Chondrocyte (in vitro differentiated cells): Measurements from ENCODE around the gene KRT13. TPM values are rescaled to one million over a fixed set of nuclear protein-coding genes. Genes with fewer than 3 reads are reported as not detected.
"Not testable (repeated sequence)": the region's sequence is repeated elsewhere in the genome, so short reads cannot be mapped to it uniquely, and the experiment has no call there.

Experiments
- DNase-seq: peaks from one replicate; pipeline ENCODE4 v3.0.0; 2021; ENCODE audit warnings: mixed read lengths, low spot score
- H3K27ac Mint-ChIP-seq: one replicate; pipeline ENCODE4 v1.8.0; 2021; ENCODE audit warnings: mild to moderate bottlenecking, moderate library complexity, mixed read lengths; ENCODE audit not compliant: unreplicated experiment
- H3K27me3 Mint-ChIP-seq: 2 replicates; pipeline ENCODE4 v1.8.0; 2021; ENCODE audit warnings: low read depth, mixed read lengths
- H3K36me3 Mint-ChIP-seq: 2 replicates; pipeline ENCODE4 v1.8.0; 2021; ENCODE audit warnings: low read depth, mixed read lengths
- H3K4me1 Mint-ChIP-seq: 2 replicates; pipeline ENCODE4 v1.8.0; 2021; ENCODE audit warnings: low read depth, mild to moderate bottlenecking, mixed read lengths
- H3K4me3 Mint-ChIP-seq: one replicate; pipeline ENCODE4 v1.8.0; 2021; ENCODE audit warnings: mild to moderate bottlenecking, moderate library complexity, mixed read lengths; ENCODE audit not compliant: unreplicated experiment
- H3K9me3 Mint-ChIP-seq: 2 replicates; pipeline ENCODE4 v1.8.0; 2021; ENCODE audit warnings: low read depth, mixed read lengths
- CTCF ChIP-seq: fragments of 200-600 bp; sonication (generic); IDR thresholded peaks from 2 replicates; pipeline ENCODE4 v1.5.0; 2021; ENCODE audit warnings: antibody characterized with exemption, mild to moderate bottlenecking, moderate library complexity
- total RNA-seq: library from RNA; stranded (reverse); gene quantifications from 3 replicates; pipeline ENCODE4 v1.2.1, GENCODE V29; 2021

KRT13 gene
- total RNA-seq, 1 donor from 2014 or later: not detected

- Mint-ChIP-seq H3K9me3 (peaks cover 8% of the 10 kb centered on the region), H3K27ac (no peak overlapping the region), H3K4me1 (peaks cover 36% of the 10 kb centered on the region), H3K36me3 (peaks cover 9% of the 10 kb centered on the region), H3K27me3 (no peaks in the 10 kb centered on the region), H3K4me3 (no peak overlapping the region)
- TF ChIP-seq CTCF: no peak
- no peak for DNase-seq
These were observed 40.5 kb upstream of the KRT13 start for GRCh38 chr17:41545829-41546410.

DNA sequence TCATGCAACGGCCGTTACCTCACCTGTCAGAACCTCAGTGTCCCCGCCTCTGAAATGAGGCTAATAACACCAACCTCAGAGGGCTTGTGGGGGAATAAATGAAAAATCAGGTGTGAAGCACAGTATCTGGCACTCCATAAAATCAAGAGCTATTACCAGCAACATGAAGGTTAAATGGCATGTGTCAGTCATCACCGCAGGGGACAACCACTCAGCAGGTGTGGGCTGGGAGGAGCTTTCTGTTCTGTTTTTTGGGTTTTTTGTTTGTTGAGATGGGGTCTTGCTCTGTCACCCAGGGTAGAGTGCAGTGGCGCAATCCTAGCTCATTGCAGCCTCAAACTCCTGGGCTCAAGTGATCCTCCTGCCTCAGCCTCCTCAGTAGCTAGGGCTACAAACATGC, 39.5 kb upstream of the KRT13 start:
- Mint-ChIP-seq H3K27ac (peak overlapping the region; percentile 62), H3K36me3 (peaks cover 9% of the 10 kb centered on the region), H3K27me3 (no peaks in the 10 kb centered on the region), H3K4me1 (peaks cover 36% of the 10 kb centered on the region), H3K9me3 (peaks cover 8% of the 10 kb centered on the region), H3K4me3 (no peak overlapping the region)
- DNase-seq: no peak
- TF ChIP-seq CTCF: no peak

- TF ChIP-seq CTCF: no peak
- Mint-ChIP-seq H3K27me3 (no peaks in the 10 kb centered on the region), H3K27ac (peak overlapping the region; percentile 62), H3K9me3 (peaks cover 8% of the 10 kb centered on the region), H3K4me3 (no peak overlapping the region), H3K4me1 (peaks cover 34% of the 10 kb centered on the region), H3K36me3 (peaks cover 9% of the 10 kb centered on the region)
- no peak for DNase-seq
These were observed 39.1 kb upstream of the KRT13 start for GRCh38 chr17:41544491-41544892.

DNA sequence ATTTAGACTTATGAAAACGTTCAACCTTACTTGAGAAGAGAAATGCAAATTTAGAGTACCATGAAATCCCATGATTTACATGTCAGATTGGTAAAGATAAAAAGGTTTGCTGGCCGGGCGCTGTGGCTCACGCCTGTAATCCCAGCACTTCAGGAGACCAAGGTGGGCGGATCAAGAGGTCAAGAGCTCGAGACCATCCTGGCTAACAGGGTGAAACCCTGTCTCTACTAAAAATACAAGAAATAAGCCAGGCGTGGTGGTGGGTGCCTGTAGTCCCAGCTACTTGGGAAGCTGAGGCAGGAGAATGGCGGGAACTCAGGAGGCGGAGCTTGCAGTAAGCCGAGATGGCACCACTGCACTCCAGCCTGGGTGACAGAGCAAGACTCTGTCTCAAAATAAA, 37.4 kb upstream of the KRT13 start:
- not testable (repeated sequence) for H3K4me3 Mint-ChIP-seq, DNase-seq, H3K36me3 Mint-ChIP-seq, H3K27ac Mint-ChIP-seq, H3K27me3 Mint-ChIP-seq, H3K9me3 Mint-ChIP-seq
- H3K4me1 Mint-ChIP-seq: peaks cover 29% of the 10 kb centered on the region

DNA sequence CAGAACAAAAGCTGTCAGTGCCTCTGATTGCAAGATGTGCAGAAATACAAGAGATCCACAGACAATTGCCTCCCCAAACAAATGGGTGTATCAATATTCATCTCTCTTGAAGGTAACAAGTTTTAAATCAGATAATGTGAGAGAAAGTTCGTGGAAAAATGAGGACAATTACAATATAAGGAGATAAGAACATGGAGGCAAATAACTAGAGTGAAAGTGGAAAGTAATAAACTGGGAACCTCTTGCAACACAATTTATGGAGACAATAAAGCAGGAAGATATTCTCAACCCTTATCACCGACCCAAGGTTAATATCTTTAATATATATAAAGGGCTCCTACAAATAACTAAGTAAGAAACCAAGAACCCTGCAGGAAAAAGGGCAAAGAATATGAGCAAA, 36.9 kb upstream of the KRT13 start:
- Mint-ChIP-seq H3K4me1 (peaks cover 25% of the 10 kb centered on the region), H3K9me3 (peaks cover 8% of the 10 kb centered on the region), H3K36me3 (peaks cover 7% of the 10 kb centered on the region), H3K27me3 (no peaks in the 10 kb centered on the region), H3K27ac (no peak overlapping the region), H3K4me3 (no peak overlapping the region)
- DNase-seq: no peak
- TF ChIP-seq CTCF: no peak

DNA sequence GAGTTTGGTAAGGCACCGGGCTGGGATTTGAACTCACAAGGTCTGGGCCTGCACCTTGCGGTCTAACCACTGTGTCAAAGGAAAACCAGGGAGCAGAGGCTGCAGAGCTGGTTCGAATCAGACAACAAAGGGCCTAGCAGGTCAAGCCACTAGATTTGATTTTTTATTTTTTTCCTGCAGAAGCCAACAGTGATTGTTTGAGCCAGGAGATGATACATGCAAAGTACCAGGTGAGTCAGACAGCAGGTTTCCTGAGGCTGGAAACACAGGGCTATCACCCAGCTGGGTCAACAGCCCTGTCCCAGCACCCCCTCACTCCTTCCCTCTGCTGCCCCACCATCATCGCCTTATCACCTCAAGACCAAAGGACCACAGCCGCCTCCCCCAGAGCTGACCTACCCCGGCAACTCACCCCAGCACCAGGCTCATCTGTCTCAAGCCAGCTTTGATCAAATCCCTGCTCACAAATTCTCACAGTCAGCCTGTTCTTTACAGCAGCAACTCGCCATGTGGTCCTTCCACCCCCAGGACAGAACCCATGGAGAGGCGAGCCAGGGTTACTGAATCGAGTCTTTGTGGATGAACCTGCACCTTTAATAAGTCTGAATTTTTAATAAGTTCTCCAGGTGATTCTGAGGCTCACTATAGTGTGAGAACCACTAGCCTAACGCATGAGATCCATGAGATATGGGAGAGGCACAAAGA, 35.7 kb upstream of the KRT13 start:
- TF ChIP-seq CTCF: no peak
- Mint-ChIP-seq H3K4me1 (peaks cover 21% of the 10 kb centered on the region), H3K36me3 (peaks cover 1% of the 10 kb centered on the region), H3K27me3 (no peaks in the 10 kb centered on the region), H3K9me3 (no peaks in the 10 kb centered on the region), H3K27ac (no peak overlapping the region), H3K4me3 (no peak overlapping the region)
- DNase-seq: no peak
